ENCODE results near the gene MMD2.

DNA sequence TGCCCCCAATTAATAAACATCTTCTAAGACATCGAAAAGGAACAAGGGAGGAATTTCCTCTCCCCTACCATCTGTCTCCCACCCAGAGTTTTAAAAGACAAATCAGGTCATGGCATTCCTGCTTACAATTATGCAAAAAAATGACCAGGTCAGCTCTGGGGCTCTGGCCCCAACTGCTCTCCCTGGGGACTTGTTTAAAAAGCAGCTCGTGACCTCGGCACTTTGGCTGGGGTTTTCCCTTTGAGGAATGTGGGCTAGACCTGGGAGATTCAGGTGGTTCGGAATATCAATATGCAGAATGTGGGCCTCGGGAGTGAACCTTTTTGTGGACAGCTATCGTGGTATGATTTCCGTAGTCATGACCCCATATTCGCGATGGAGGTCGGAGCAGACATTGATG lies 74.8 kb downstream of the MMD2 start:
- TF ChIP-seq, protein P1, sequence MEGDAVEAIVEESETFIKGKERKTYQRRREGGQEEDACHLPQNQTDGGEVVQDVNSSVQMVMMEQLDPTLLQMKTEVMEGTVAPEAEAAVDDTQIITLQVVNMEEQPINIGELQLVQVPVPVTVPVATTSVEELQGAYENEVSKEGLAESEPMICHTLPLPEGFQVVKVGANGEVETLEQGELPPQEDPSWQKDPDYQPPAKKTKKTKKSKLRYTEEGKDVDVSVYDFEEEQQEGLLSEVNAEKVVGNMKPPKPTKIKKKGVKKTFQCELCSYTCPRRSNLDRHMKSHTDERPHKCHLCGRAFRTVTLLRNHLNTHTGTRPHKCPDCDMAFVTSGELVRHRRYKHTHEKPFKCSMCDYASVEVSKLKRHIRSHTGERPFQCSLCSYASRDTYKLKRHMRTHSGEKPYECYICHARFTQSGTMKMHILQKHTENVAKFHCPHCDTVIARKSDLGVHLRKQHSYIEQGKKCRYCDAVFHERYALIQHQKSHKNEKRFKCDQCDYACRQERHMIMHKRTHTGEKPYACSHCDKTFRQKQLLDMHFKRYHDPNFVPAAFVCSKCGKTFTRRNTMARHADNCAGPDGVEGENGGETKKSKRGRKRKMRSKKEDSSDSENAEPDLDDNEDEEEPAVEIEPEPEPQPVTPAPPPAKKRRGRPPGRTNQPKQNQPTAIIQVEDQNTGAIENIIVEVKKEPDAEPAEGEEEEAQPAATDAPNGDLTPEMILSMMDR (IDR thresholded peaks at IDR 0.05) = no peak
- TF ChIP-seq POLR2A (IDR thresholded peaks at IDR 0.05) = no peak
